Measurements from ENCODE around the gene CNPY3. TPM values are rescaled to one million over a fixed set of nuclear protein-coding genes. Genes with fewer than 3 reads are reported as not detected.
A peak's percentile ranks its signal among the peaks of the same experiment; 100 is the strongest.

The CNPY3 gene
- total and polyA plus RNA-seq, 2 of the 13 experiments (the other 11 are each of a cell fraction or from before 2014, with no cell fraction given): 42.3 to 60.2 TPM

GRCh38 chr6:42979523-42980177 is 50.4 kb downstream of the CNPY3 start (continued):
- TF ChIP-seq, protein P1, sequence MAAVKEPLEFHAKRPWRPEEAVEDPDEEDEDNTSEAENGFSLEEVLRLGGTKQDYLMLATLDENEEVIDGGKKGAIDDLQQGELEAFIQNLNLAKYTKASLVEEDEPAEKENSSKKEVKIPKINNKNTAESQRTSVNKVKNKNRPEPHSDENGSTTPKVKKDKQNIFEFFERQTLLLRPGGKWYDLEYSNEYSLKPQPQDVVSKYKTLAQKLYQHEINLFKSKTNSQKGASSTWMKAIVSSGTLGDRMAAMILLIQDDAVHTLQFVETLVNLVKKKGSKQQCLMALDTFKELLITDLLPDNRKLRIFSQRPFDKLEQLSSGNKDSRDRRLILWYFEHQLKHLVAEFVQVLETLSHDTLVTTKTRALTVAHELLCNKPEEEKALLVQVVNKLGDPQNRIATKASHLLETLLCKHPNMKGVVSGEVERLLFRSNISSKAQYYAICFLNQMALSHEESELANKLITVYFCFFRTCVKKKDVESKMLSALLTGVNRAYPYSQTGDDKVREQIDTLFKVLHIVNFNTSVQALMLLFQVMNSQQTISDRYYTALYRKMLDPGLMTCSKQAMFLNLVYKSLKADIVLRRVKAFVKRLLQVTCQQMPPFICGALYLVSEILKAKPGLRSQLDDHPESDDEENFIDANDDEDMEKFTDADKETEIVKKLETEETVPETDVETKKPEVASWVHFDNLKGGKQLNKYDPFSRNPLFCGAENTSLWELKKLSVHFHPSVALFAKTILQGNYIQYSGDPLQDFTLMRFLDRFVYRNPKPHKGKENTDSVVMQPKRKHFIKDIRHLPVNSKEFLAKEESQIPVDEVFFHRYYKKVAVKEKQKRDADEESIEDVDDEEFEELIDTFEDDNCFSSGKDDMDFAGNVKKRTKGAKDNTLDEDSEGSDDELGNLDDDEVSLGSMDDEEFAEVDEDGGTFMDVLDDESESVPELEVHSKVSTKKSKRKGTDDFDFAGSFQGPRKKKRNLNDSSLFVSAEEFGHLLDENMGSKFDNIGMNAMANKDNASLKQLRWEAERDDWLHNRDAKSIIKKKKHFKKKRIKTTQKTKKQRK (IDR thresholded peaks at IDR 0.05; ENCODE audit: low read length): no peak
- TF ChIP-seq CBX5 (CRISPR knock-in tag; IDR thresholded peaks at IDR 0.05; ENCODE audit: borderline replicate concordance) (peak; percentile 5; the same call in 1 of the 2 replicates), YEATS2 (CRISPR knock-in tag; IDR thresholded peaks at IDR 0.05; ENCODE audit: borderline replicate concordance) (peak; percentile 6; the same call in 1 of the 2 replicates), NCOR1 (IDR thresholded peaks at IDR 0.05; ENCODE audit: borderline replicate concordance, low read length) (no peak), GATA4 (IDR thresholded peaks at IDR 0.05; ENCODE audit: borderline replicate concordance, low read depth) (no peak), REST (IDR thresholded peaks at IDR 0.05; ENCODE audit: borderline replicate concordance in 1 of 2, low read depth in 1 of 2, low read length in 2 of 2) (no peak), ZNF407 (CRISPR knock-in tag; IDR thresholded peaks at IDR 0.05; ENCODE audit: not compliant biosample characterization) (peak; percentile 11), REPIN1 (CRISPR knock-in tag; IDR thresholded peaks at IDR 0.05; ENCODE audit: borderline replicate concordance, low read depth) (0 out of 2 replicates have a peak, but pooled peaks have one; percentile 13), ZNF607 (CRISPR knock-in tag; IDR thresholded peaks at IDR 0.05; ENCODE audit: borderline replicate concordance) (no peak), ZBTB38 (CRISPR knock-in tag; IDR thresholded peaks at IDR 0.05) (no peak)
- TF ChIP-seq, protein P2, sequence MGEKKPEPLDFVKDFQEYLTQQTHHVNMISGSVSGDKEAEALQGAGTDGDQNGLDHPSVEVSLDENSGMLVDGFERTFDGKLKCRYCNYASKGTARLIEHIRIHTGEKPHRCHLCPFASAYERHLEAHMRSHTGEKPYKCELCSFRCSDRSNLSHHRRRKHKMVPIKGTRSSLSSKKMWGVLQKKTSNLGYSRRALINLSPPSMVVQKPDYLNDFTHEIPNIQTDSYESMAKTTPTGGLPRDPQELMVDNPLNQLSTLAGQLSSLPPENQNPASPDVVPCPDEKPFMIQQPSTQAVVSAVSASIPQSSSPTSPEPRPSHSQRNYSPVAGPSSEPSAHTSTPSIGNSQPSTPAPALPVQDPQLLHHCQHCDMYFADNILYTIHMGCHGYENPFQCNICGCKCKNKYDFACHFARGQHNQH (CRISPR knock-in tag; IDR thresholded peaks at IDR 0.05): 0 out of 2 replicates have a peak, but pooled peaks have one; percentile 13
